IMR-90 (cell line): Measurements from ENCODE around the gene NECAB2. TPM values are rescaled to one million over a fixed set of nuclear protein-coding genes. Genes with fewer than 3 reads are reported as not detected.

Source experiments
- ATAC-seq: fragments of 200-7000 bp; cut with Tn5 transposase; 2 replicates; pipeline ENCODE4 v1.9.1; 2020; ENCODE audit warnings: low read depth, mild to moderate bottlenecking, moderate library complexity
- BruUV-seq: library from RNA; stranded (reverse); fragments of 400-500 nt; replicated peaks from 2 replicates; lab custom pipeline; 2021; lab: Mats Ljungman, UMichigan
- CTCF ChIA-PET: fragments of 300-600 bp; formaldehyde crosslinking; extraction: SDS; loops from one replicate; lab custom pipeline; 2021; ENCODE audit warnings: antibody characterized with exemption; lab: Yijun Ruan, JAX
- POLR2A ChIA-PET: fragments of 300-600 bp; sonication (Branson Sonifier 250); formaldehyde crosslinking; loops from one replicate; lab custom pipeline; 2022; ENCODE audit warnings: antibody characterized with exemption; ENCODE audit not compliant: unreplicated experiment; lab: Charles Lee
- DNase-seq: peaks from one replicate; pipeline ENCODE4 v3.0.0; 2013
- H2AFZ ChIP-seq: replicated peaks from 2 replicates; pipeline ENCODE3; 2013; ENCODE audit warnings: low read length, mild to moderate bottlenecking; ENCODE audit not compliant: poor library complexity
- H2AK5ac ChIP-seq: 2 replicates; pipeline ENCODE4 v1.6.1; 2013; ENCODE audit warnings: low read depth, low read length, inconsistent platforms
- H2AK9ac ChIP-seq: replicated peaks from 2 replicates; pipeline ENCODE3; 2013; ENCODE audit warnings: mild to moderate bottlenecking, low read depth, low read length, moderate library complexity; ENCODE audit not compliant: poor library complexity
- H2BK120ac ChIP-seq: 2 replicates; pipeline ENCODE4 v1.6.1; 2013; ENCODE audit warnings: low read depth, low read length, inconsistent platforms
- H2BK15ac ChIP-seq: 3 replicates; pipeline ENCODE4 v1.6.1; 2013; ENCODE audit warnings: low read depth, low read length, inconsistent platforms
- H2BK20ac ChIP-seq: 2 replicates; pipeline ENCODE4 v1.6.1; 2013; ENCODE audit warnings: low read depth, mild to moderate bottlenecking, inconsistent platforms, low read length, moderate library complexity
- H2BK5ac ChIP-seq: 2 replicates; pipeline ENCODE4 v1.6.1; 2013; ENCODE audit warnings: mild to moderate bottlenecking, low read depth, low read length, inconsistent platforms; ENCODE audit not compliant: poor library complexity, severe bottlenecking
- H3K14ac ChIP-seq: replicated peaks from 2 replicates; pipeline ENCODE4 v1.6.1; 2013; ENCODE audit warnings: low read depth, low read length, inconsistent platforms
- H3K18ac ChIP-seq: 2 replicates; pipeline ENCODE4 v1.6.1; 2013; ENCODE audit warnings: low read depth, low read length, control low read depth
- H3K23ac ChIP-seq: 2 replicates; pipeline ENCODE4 v1.6.1; 2013; ENCODE audit warnings: low read depth, low read length, inconsistent platforms
- H3K27ac ChIP-seq: 2 replicates; pipeline ENCODE4 v1.5.1; 2013; ENCODE audit warnings: mild to moderate bottlenecking, control low read depth, low read length; ENCODE audit not compliant: insufficient read depth
- H3K27me3 ChIP-seq: 2 replicates; pipeline ENCODE4 v1.6.1; 2013; ENCODE audit warnings: low read length; ENCODE audit not compliant: control insufficient read depth, insufficient read depth
- H3K36me3 ChIP-seq: 2 replicates; pipeline ENCODE4 v1.6.1; 2013; ENCODE audit warnings: low read length, mixed read lengths; ENCODE audit not compliant: control insufficient read depth, insufficient read depth
- H3K4ac ChIP-seq: 2 replicates; pipeline ENCODE4 v1.6.1; 2013; ENCODE audit warnings: low read depth, low read length, inconsistent platforms
- H3K4me1 ChIP-seq: 2 replicates; pipeline ENCODE4 v1.6.1; 2013; ENCODE audit warnings: low read length, mixed read lengths; ENCODE audit not compliant: control insufficient read depth, insufficient read depth
- H3K4me2 ChIP-seq: 2 replicates; pipeline ENCODE4 v1.6.1; 2013; ENCODE audit warnings: low read depth, mild to moderate bottlenecking, control low read depth, low read length, moderate library complexity
- H3K4me3 ChIP-seq: 2 replicates; pipeline ENCODE4 v1.5.1; 2013; ENCODE audit warnings: low read depth, mild to moderate bottlenecking, control low read depth, low read length, moderate library complexity; ENCODE audit not compliant: insufficient read depth
- H3K56ac ChIP-seq: 2 replicates; pipeline ENCODE4 v1.6.1; 2013; ENCODE audit warnings: low read length, inconsistent platforms; ENCODE audit not compliant: insufficient read depth; ENCODE audit errors: extremely low read depth
- H3K79me1 ChIP-seq, 2 experiments: 2 replicates each; pipeline ENCODE4 v1.6.1; 2013; ENCODE audit warnings: low read length in 2 of 2, inconsistent platforms in 1 of 2, low read depth in 1 of 2
- H3K9ac ChIP-seq: 2 replicates; pipeline ENCODE4 v1.6.1; 2013; ENCODE audit warnings: low read depth, low read length, control low read depth
- H3K9me1 ChIP-seq: 2 replicates; pipeline ENCODE4 v1.6.1; 2013; ENCODE audit warnings: low read length, inconsistent platforms; ENCODE audit not compliant: insufficient read depth
- H3K9me3 ChIP-seq: 2 replicates; pipeline ENCODE4 v1.6.1; 2013; ENCODE audit warnings: low read length; ENCODE audit not compliant: control insufficient read depth, insufficient read depth
- H4K20me1 ChIP-seq: 2 replicates; pipeline ENCODE4 v1.6.1; 2013; ENCODE audit warnings: low read length, inconsistent platforms; ENCODE audit not compliant: insufficient read depth
- H4K5ac ChIP-seq: 2 replicates; pipeline ENCODE4 v1.6.1; 2013; ENCODE audit warnings: mild to moderate bottlenecking, low read depth, low read length, control low read depth
- H4K8ac ChIP-seq, 2 experiments: 2 replicates each; pipeline ENCODE4 v1.6.1; 2013; ENCODE audit warnings: low read depth in 2 of 2, low read length in 2 of 2, control low read depth in 1 of 2, inconsistent platforms in 1 of 2
- H4K91ac ChIP-seq: 2 replicates; pipeline ENCODE4 v1.6.1; 2013; ENCODE audit warnings: low read depth, low read length, inconsistent platforms; ENCODE audit not compliant: insufficient read depth
- CEBPB ChIP-seq: IDR thresholded peaks from 2 replicates; pipeline ENCODE4 v1.6.1; 2012; ENCODE audit warnings: low read depth, low read length, improper control_type of control experiment
- CHD1 ChIP-seq: IDR thresholded peaks from 2 replicates; pipeline ENCODE4 v1.6.1; 2012; ENCODE audit warnings: low read depth, low read length, improper control_type of control experiment
- MAFK ChIP-seq: IDR thresholded peaks from 2 replicates; pipeline ENCODE4 v1.6.1; 2012; ENCODE audit warnings: low read depth, low read length, improper control_type of control experiment
- MAZ ChIP-seq: IDR thresholded peaks from 2 replicates; pipeline ENCODE4 v1.6.1; 2012; ENCODE audit warnings: low read depth, mild to moderate bottlenecking, low read length, improper control_type of control experiment, moderate library complexity, borderline replicate concordance
- MXI1 ChIP-seq: IDR thresholded peaks from 2 replicates; pipeline ENCODE4 v1.6.1; 2012; ENCODE audit warnings: low read depth, mild to moderate bottlenecking, low read length, moderate library complexity, borderline replicate concordance
- SMC3 ChIP-seq: fragments of 150-350 bp; IDR thresholded peaks from 2 replicates; pipeline ENCODE4 v1.6.1; 2016; ENCODE audit warnings: low read depth, mild to moderate bottlenecking, antibody characterized with exemption, low read length, moderate library complexity
- WGBS, 2 experiments: methylation state at CpG; one replicate each; pipeline versions ENCODE4 v1.1.5 to v1.1.7; 2013; ENCODE audit warnings: missing lambda C conversion rate in 2 of 2; ENCODE audit not compliant: insufficient read length in 1 of 2; ENCODE audit errors: extremely low coverage in 2 of 2; 5-methylcytosine and 5-hydroxymethylcytosine counted together
- dilution Hi-C: fragments of 300-500 bp; cut with HindIII; formaldehyde crosslinking; loops from one replicate; pipeline ENCODE4 v1.14.3; 2018; ENCODE audit warnings: low sequenced_read_pairs; ENCODE audit not compliant: unreplicated experiment
- in situ Hi-C: fragments of 300-500 bp; cut with MboI; formaldehyde crosslinking; loops from 3 replicates; pipeline ENCODE4 v1.14.3; 2019; ENCODE audit warnings: low sequenced_read_pairs, inconsistent platforms, mixed read lengths
- intact Hi-C: fragments of 100-400 bp; cut with micrococcal nuclease; formaldehyde crosslinking; loops from 2 replicates; pipeline ENCODE4 v1.10.0; 2022
- polyA plus RNA-seq, 3 experiments: library from polyadenylated mRNA; depleted of rRNA; stranded (reverse); fragments of >200 nt; gene quantifications; 2 replicates each; pipeline ENCODE4 v1.2.3, GENCODE V29; 2012; ENCODE audit warnings: low replicate concordance in 1 of 3
- total RNA-seq: library from RNA; depleted of rRNA; stranded (reverse); fragments of >200 nt; gene quantifications from 2 replicates; pipeline ENCODE4 v1.2.3, GENCODE V29; 2012
- TF ChIP-seq, protein P1 (sequence below): conservative IDR thresholded peaks from 2 replicates; pipeline ENCODE4 v1.5.1; 2012; ENCODE audit warnings: mild to moderate bottlenecking, low read depth, low read length, improper control_type of control experiment

Gene NECAB2
- total and polyA plus RNA-seq, 2 of the 4 experiments (the other 2 are of a cell fraction), result 0.27 TPM; not detected in 1

DNA sequence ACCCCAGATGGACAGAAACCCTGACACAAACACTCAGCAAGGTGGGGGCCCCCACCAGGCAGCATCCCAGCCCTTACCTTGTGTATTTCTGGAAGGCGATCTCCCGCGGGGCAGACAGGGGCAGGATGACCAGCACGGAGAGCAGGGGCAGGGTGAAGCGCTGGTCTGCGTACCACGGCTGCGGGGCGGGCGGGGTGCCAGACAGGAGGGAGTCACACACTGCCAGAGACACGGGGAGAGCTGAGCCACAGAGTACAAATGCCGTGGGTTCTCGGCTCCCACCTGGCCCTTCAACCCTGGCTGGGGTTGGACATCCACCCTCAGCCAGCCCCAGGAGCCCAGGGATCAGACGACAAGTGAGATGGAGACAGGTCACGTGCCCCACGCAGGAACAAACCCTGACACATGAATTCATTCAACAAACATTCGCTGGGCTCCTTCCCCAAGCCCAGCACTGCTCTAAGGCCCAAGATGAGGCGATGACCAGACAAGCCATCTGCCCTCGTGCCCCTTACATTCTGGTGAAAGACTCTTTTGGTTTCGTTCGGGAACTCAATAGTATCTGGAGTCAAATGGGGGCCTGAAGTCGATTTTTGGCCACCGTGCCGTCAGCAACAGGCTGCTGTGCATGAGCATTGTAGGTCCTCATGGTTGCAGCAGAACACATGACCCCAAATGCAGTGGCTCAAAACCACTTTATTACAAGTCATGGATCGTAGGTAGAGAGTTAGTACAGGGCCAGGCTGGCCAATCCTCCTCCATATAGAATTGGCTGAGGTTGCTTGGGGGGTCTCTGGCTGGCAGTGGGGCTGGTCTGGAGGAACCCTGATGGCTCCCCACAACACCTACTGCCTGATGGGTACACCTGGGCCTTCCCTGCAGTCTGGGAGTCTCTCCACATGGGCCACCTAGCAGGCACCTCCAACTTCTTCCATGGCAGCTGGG is 65.5 kb downstream of the NECAB2 start:
- no peak for DNase-seq
- H3K4me3 ChIP-seq, result no peak overlapping the region
- WGBS, 2 experiments, result 67% methylated on average over 18 of the region's 25 CpGs; no CpG with 5 or more reads in 1 of the 2 experiments
- H4K5ac ChIP-seq, result no peak overlapping the region
- H2BK15ac ChIP-seq, result no peak overlapping the region
- CTCF ChIA-PET, result no interaction called here
- H4K91ac ChIP-seq, result no peak overlapping the region
- ATAC-seq, result no peak
- no peak overlapping the region for H2AK5ac ChIP-seq
- POLR2A ChIA-PET, result no interaction called here
- H2AFZ ChIP-seq, result no peak overlapping the region
- no peak overlapping the region for H3K14ac ChIP-seq
- no peak overlapping the region for H3K27ac ChIP-seq
- in situ Hi-C loops, result no loop called here
- no peak overlapping the region for H3K18ac ChIP-seq
- H3K9me3 ChIP-seq, result peaks cover 13% of the 10 kb centered on the region
- H2BK20ac ChIP-seq, result no peak overlapping the region
- H3K36me3 ChIP-seq, result no peaks in the 10 kb centered on the region
- H2BK120ac ChIP-seq, result no peak overlapping the region
- no peak overlapping the region for H3K4me2 ChIP-seq
- H4K20me1 ChIP-seq, result no peaks in the 10 kb centered on the region
- BruUV-seq, result no TSS peak
- H3K23ac ChIP-seq, result no peak overlapping the region
- H3K9ac ChIP-seq, result no peak overlapping the region
- H3K9me1 ChIP-seq, result no peaks in the 10 kb centered on the region; the same call in 1 of the 2 replicates
- H3K79me1 ChIP-seq, result no peaks in the 10 kb centered on the region
- intact Hi-C loops, result no loop called here
- H2AK9ac ChIP-seq, result no peak overlapping the region
- no peak overlapping the region for H3K4ac ChIP-seq
- H4K8ac ChIP-seq, result no peak overlapping the region
- TF ChIP-seq CHD1, result no peak
- TF ChIP-seq, protein P1, sequence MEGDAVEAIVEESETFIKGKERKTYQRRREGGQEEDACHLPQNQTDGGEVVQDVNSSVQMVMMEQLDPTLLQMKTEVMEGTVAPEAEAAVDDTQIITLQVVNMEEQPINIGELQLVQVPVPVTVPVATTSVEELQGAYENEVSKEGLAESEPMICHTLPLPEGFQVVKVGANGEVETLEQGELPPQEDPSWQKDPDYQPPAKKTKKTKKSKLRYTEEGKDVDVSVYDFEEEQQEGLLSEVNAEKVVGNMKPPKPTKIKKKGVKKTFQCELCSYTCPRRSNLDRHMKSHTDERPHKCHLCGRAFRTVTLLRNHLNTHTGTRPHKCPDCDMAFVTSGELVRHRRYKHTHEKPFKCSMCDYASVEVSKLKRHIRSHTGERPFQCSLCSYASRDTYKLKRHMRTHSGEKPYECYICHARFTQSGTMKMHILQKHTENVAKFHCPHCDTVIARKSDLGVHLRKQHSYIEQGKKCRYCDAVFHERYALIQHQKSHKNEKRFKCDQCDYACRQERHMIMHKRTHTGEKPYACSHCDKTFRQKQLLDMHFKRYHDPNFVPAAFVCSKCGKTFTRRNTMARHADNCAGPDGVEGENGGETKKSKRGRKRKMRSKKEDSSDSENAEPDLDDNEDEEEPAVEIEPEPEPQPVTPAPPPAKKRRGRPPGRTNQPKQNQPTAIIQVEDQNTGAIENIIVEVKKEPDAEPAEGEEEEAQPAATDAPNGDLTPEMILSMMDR, result no peak
- TF ChIP-seq CEBPB, result no peak
- TF ChIP-seq MAFK, result no peak
- TF ChIP-seq MAZ, result no peak
- no peak for TF ChIP-seq SMC3
- no peak for TF ChIP-seq MXI1
- no peak overlapping the region for H3K56ac ChIP-seq
- H2BK5ac ChIP-seq, result no peak overlapping the region
- dilution Hi-C loops, result no loop called here
- H3K4me1 ChIP-seq, result no peaks in the 10 kb centered on the region
- H3K27me3 ChIP-seq, result peaks cover 57% of the 10 kb centered on the region
